GM21381 (cell line): ENCODE data around the gene ASRGL1.

Experiments used
- ATAC-seq: cut with Tn5 transposase; IDR thresholded peaks from one replicate; pipeline ENCODE4 v1.9.1; 2021; ENCODE audit warnings: mild to moderate bottlenecking, moderate library complexity; ENCODE audit not compliant: unreplicated experiment

ASRGL1 gene

DNA sequence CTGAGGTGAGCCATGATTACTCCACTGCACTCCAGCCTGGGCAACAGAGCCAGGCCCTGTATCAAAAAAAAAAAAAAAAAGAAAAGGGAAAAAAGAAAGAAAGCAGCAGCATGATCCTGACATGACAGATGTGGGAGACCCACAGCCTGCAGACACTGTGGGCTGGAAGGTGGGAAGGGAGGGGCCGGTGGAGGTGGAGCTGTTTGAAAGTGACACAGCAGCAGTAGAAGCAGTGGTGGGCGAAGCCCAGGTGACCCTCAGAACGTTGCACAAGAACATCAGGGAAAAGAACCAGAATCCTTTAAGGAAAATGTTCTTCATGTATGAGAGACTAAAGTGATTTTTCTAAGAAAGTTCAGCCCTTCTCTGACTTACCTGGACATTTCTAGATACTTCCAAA is 55.3 kb downstream of the ASRGL1 start:
- no peak for ATAC-seq

DNA sequence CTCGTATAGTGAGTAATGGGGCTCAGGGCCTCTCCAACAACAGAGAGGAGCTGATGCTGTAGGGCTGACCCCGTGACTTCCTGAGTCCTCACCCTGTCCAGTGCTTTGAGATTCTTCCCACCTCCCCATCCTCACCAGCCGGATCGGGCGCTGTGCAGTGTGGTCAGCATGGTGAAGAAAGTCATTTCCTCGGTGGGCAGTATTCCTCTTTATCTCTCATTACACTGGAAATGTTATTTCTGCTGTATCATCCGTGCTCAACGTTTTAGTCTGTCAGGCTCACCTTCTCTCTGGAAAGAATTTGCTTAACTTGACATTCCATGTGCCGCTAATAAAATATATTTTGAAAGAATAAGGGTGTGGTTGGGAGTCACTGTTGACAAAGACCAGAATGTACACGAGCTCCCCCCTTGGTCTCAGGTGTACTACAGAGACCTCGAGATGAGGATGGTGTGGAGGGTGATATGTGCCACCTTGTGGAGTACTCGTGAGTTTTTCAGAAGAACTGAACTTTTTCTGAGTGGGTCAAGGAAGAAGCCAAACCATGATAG is 55.9 kb downstream of the ASRGL1 start:
- ATAC-seq: no peak

DNA sequence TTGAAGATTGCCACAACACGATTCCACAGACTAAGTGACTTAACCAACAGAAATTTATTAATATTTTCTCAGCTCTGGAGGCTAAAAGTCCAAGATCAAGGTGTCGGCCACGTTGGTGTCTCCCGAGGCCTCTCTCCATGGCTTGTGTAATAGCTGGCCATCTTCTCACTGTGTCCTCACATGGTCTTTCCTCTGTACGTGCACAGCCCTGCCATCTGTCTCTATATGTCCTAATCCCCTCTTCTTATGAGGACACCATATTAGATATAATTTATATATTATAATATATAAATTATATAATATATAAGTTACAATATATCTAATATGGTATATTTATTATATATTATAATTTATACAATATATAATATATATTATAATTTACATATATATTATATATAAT is 56.5 kb downstream of the ASRGL1 start:
- no peak for ATAC-seq

DNA sequence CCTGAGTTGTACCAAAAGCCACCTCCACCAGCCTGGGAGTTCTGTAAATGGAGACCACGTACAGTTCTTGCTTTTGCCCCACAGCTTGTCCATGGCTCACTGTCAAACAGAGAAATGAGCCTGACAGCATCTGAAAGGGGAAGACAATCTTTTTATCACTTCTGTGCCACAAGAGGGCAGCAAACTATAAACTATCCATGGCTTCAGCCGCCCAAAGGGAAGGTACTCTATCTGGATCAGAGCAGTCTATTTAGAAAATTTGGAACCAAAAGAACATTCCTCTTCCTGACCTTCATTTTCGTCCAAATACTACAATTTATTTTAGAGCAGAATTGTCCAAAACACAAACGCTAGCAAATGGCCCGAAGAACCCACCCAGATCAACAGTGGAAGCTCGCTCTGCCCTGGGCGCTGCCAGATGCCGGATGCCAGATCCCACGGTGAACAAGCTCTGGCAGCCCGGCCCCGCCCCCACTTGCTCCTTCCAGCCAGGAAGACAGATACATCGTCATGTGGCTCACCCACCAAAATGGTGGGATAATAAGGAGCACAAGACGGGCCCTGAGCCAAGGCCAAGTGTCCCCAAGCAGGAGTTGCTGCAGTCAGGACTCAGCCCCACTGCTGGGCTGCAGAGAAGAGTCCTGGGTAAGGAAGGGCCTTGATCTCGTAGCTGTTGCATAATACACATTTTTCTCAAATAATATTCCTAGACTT is 57.7 kb downstream of the ASRGL1 start:
- no peak for ATAC-seq

DNA sequence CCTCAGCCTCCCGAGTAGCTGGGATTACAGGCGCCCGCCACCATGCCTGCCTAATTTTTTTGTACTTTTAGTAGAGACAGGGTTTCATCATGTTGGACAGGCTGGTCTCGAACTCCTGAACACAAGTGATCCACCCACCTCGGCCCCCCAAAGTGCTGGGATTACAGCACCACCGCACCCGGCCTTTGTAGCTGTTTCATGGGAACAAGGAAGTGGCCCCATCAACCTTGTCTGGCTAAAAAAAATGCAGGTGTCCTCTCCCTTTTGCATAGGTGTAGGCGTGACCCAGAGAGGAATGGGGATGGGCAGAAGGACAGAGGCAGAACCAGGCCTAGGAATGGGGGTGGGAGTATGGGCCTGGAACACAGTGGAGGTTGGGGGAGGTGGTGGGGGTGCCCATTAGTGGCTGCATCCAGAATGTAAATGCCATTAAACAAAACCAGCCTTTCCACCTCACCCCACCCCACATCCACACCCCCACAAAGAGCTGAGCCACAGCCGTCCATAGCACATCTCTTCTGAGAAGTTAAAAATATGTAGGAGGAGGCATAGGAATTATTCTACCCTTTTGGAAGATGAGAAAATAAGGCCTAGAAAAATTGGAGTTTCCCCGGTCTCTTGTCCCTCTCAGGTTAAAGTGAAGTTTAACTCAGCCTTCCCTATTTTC is 58.8 kb downstream of the ASRGL1 start:
- no peak for ATAC-seq

DNA sequence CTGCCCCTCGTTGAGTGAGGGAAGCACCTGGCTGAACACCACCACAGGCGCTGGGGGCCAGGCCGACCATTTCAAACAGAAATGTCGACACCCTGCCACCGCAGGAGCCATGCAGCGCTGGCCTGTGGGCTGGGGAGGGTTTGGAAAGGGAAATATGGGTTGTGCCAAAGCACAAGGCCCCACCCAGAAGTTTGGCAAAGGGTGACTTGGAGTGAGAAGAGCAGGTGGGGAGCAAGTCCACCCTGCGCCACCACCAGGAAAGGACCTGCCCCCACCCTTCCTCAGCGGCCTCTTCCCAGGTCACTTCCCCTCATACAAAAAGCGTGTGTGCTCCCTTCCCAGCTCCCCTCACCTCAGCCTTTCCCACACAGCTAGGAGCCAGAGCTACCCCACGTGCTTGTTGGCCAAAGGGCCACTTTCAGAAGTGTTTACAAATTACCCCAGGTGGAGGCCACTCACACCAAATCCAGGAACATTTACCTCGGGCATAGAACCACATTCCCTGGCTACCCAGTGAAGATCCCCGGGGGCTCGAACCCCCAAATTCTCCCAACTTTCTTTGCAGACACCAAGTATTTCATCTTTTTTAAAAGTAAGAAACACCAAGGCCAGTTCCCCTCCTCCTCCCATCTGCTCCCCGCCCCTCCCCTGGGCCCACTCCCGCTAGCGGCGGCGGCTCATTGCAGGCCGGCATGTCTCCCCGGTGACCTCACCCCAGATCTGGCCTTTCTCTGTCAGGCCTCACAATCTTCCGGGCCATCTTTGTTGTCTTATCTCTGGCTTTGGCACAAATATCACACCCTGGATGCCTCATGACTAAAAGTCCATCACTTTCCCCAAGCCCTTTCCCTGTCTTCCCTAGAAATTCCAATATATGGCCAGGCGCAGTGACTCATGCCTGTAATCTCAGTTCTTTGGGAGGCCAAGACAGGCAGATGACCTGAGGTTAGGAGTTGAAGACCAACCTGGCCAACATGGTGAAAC is 61.1 kb downstream of the ASRGL1 start:
- no peak for ATAC-seq

DNA sequence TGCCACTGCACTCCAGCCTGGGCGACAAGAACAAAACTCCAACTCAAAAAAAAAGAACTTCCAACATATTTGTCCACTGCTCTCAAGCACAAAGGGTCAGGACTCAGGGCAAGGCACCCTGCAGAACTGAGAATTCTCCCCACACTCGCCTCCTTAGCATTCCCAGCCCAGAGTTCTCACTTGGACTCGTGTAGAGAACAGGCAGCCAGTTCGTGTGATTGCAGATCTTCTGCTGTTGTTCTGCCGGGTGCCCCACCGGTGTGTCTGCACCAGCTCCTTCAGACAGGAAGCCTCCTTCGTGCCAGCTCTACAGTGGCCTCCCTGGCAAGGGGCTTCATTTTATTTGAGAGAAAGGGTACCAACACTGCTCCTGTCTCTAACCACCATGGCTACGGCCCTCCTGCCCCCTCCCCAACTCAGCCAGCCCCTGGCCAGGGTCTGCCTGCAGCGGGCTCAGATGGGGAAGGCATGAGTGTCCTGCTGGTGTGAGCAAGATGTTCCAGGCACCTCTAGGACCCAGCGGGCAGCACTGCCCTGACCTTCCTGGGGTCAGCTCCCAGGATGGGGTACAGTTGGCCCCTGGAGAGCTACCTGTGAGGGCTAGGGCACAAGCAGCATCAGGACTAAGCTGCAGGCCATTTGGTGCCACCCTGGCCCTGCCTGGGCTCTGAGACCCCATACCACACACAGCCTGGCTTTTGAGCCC is 62.1 kb downstream of the ASRGL1 start:
- no peak for ATAC-seq

DNA sequence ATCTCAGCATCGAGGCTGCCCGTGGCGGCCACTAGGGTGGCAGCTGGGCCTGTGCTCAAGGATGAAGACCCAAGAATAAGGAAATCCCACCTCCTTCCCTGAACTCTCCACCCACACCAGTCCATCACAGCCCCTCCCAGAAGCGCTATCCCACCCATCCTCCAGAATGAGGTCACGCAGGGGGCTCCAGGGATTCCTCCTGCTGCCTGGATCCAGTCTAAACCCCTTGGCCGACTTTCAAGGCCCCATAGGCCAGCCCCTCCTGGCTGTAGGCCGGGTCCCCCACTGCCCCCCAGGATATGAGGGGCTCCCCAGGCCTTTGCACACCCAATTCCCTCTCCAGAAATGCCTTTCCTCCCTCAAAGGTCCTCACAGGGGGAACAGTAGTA is 62.6 kb downstream of the ASRGL1 start:
- no peak for ATAC-seq

DNA sequence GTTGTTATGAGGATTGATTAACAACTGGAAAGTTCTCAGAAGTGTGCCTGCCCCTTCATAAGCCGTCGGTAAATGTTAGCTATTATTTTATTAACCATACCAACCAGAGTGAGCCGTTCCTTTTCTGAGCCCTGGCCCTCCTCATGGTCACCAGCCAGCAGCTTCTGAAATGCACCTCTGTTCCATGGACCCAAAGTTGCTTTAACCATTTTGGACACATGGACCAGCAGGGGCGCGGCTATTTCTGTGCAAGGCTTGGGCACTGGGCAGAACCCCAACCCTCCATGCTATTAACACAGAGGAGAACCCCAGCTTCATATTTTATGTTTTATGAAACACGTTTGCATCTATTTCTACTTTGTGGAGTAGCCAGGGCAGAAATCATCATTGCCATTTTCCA is 63.0 kb downstream of the ASRGL1 start:
- ATAC-seq: no peak

DNA sequence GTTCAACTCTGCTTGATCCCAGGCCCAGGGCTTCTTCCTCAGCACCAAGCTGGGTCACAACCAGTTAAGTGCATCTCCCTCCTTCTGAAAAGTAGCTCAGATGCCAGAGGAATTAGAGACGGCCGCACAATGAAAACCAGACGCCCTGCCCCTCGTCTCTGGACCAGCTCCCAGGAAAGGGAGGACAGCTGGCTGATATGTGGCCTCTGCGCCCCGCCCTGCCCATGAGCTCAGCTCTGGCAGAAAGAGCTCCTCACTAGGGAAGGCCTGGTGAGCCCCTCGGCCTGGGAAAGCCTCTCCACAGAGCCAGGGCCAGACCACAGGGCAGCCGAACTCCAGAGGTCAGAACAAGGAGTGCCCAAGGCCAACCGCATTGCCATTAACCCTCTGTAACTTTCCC is 63.5 kb downstream of the ASRGL1 start:
- ATAC-seq: no peak

DNA sequence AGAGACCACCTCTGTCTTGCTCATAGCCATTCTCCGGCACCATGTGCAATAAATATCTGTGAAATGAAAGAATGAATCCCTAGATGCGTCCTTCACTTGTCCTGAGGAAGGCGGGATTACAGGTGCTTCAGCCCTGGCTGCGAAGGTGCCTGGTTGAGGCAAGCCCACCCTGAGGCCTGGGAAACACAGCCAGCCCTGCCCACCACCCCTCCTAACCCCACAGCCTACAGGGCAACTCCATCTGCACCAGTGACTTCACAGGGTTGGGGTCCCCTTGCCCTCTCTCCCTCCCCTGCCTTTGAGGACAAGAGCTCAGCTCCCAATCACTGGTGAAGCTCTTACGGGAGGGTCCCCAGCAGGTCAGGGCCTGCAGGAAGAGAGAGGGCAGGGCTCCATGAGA is 64.1 kb downstream of the ASRGL1 start:
- no peak for ATAC-seq

DNA sequence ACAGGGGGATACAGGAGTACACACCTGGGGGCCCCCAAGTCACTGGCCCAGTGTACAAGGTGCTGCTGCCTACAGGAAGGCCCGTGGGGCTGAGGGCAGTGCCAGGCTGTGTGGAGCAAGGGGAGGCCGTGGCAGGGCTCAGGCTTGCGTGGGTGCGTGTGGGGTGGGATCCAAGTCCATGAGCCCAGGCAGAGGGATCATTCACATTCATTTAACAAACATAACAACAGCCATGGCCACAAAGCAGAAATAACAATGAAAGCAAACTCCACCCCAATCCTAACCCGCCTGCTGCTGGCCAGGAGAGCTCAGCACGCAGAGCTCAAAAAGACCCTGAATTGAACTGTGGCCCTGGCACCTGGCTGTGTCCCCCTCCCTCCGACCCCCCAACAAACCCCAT is 64.6 kb downstream of the ASRGL1 start:
- no peak for ATAC-seq

DNA sequence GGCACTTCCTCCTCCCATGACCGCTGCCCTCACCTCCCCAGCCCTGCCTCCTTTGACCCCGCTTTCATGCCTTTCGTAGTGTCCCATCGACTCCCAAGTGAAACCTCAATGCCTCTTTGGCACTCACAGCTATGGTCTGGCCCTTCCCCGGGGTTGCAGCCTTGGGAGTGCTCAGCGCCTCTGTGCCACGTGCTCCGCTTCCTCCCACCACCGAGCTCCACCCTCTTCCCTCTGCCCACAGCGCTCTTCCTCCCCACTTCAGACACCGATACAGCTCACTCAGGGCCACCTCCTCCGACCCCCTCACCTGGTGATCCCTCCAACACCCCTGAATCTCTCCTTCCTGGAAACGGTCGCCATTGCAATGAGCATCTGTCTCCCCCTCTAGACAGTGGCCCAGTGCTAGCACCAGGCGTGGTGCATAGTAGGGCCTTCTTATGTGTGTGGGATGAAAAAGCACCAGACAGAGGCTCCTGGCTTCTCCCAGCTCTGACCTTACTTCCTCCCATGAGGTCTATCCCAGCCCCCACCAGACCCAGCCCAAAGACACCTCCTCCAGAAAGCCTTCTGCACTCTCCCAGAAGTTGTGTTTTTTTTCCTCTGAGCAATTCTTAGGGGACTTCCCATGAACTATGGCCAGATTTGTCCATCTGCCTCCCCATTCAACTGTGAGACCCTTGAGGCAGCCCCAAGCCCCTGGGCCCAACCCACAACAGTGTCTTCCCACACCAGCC is 65.1 kb downstream of the ASRGL1 start:
- no peak for ATAC-seq

DNA sequence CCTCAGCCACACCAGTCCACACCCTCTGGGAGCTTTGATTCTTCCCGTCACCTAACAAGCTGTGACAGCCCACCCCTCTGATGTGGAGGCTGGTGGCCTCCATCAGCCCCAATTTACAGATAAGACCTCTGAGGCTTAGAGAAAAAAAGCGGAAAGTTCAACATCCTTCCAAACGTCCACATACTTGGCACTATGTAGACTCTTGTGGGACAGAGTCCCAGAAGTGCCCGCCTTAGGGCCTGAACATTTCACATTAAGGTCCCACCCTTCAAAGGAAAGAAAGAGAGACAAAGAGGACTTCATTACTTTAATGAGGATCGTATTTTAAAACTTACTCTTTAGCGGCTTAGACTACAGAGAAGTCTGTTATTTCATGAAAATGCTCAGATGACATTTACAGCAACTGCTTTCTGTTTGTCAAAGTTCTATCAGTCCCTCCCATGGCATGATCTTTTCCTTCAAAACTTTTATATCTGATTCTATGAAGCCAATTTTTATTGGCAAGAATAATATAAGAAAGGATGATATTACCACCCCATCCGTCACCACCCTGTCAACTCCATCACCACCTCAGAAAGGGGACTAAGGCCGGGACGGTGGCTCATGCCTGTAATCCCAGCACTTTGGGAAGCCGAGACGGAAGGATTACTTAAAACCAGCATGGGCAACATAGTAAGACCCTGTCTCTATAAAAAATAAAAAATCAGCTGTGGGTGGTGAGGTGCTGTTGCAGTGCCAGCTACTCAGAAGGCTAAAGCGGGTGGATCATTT is 65.9 kb downstream of the ASRGL1 start:
- no peak for ATAC-seq

DNA sequence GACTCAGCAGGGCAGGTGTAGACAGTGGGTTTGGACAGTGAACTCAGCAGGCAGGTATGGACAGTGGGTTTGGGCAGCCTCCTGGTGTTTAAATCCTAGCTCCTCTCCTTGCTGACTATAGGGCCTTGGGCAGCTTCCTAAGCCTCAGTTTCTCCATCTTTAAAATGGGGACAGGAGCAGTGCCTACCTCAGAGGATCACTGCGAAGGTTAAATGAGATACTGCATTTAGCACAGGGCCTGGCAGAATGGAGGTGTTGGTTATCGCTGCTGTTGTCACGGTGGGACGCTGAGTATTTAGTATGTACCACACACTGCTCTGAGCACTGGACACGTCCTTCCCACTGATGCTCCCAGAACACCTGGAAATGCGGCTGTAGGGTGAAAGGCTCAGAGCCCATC is 67.2 kb downstream of the ASRGL1 start:
- ATAC-seq: no peak

DNA sequence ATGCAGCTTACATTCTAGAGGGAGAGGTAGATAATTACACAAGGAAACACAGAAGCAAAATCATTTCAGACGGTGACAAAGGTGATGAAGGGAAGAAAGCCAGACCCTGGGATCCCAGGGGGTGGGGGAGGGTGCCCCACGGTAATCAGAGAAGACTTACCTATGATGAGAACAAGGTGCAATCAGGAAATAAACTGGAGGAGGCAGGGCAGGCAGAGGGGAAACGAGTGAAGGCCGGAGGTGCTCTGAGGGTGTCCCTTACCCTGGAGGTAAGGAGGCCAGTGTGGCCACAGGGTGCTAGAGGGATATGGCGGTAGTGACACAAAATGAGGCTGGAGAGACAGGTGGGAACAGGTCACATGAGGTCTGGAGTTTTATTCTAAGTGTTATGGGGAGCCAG is 67.7 kb downstream of the ASRGL1 start:
- no peak for ATAC-seq

DNA sequence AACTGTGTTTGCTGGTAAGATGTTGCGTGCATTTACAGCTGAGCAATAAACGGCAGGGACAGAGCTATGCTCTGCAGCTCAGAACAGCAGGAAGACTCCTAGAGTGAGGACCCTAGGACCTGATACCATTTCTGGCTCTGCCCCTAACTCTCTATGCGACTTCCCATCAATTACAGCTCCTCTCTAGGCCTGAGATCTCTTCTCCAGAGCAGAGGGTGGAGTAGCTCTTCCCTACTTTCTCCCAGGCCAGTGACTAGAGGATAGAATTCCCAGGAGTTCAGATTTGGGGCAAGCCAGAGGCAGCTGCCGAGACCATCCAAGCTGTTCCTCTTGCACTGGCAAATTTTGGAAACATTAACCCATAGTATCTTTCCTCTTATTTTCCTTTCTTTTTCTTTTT is 68.8 kb downstream of the ASRGL1 start:
- ATAC-seq: no peak

DNA sequence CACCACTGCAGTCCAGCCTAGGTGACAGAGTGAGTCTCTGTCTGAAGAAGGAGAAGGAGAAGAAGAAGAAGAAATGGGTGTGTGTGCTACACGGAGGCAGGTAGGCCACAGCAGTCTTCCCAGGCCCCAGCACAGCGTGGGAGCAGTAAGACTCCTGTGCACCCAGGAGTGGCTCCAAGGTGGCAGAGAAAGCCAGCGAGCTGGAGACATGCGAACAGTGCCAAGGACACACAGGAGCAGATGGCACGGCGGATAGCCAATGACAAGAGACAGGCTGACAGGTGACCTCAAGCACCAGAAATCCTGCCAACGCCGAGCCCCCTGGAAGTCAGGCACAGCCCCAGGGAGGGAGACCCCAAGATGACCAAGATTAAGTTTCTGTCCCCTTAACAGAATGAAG is 72.6 kb downstream of the ASRGL1 start:
- no peak for ATAC-seq

DNA sequence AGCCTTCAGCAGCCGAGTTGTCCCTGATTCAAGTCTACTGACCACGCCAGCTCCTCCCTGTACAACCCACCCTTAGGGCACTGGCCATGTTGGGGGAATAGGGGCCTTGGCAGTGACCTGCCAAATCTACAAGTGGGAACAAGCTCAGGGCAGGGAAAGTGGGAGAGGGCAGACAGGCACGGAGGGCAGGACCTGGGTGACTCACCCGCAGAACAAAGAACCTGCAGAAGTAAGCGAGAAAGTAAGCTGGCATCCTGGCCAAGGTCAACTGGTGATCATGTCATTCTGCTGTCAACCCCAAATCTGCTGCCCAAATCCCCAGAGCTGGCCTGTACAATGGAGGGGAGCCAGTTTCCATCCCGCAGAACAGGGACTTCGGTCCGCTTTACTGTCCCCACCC is 73.7 kb downstream of the ASRGL1 start:
- no peak for ATAC-seq
